ENCODE data around the gene FAM185A. TPM values are rescaled to one million over a fixed set of nuclear protein-coding genes. Genes with fewer than 3 reads are reported as not detected.
"Not testable (repeated sequence)": the region's sequence is repeated elsewhere in the genome, so short reads cannot be mapped to it uniquely, and the experiment has no call there.

Gene FAM185A
- total RNA-seq, 1 donor from 2014 or later: 12.6 TPM

GRCh38 chr7:102778663-102779062 lies 29.9 kb downstream of the FAM185A start:
- DNase-seq (ENCODE audit: low spot score): not testable (repeated sequence)

DNA sequence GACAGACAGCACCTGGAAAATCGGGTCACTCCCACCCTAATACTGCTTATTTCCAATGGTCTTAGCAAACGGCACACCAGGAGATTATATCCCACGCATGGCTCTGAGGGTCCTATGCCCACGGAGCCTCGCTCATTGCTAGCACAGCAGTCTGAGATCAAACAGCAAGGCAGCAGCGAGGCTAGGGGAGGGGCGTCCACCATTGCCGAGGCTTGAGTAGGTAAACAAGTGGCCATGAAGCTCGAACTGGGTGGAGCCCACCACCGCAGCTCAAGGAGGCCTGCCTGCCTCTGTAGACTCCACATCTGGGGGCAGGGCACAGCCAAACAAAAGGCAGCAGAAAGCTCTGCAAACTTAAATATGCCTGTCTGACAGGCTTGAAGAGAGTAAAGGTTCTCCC lies 32.1 kb downstream of the FAM185A start:
- not testable (repeated sequence) for DNase-seq (ENCODE audit: low spot score)

- not testable (repeated sequence) for DNase-seq (ENCODE audit: low spot score)
Measured at GRCh38 chr7:102788770-102789169, 40.0 kb downstream of the FAM185A start.

DNA sequence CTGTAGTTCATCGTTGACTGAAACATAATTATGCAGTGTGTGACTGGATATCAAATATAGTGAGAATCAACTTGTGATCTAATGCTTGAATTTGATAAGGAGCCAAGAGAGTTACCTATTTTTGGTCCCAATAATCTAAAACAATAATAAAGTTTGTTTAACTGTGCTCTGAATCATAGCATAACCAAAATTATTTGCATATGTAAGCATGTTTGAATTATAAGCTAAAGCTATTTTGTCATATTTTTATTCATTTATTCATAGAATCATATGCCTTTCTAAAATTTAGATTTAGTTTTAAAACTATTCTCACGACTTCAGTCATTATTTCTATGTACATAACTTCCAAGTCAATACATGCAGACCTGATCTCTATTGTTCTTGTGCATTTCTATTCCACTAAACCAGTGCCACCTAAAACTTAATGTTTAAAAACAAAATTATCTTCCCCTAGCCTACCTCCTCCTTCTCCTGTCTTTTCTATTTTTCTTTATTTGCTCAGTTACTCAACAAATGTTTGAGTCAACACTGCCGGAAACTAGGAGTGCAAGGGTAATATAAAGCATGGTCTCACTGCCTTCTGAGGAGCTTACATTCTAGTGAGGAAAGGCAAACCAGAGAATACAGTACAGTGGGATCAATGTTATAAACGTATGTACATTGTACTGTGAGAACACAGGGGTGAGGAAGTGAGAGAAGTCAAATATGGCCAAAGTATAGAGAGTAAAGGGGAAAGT lies 41.7 kb downstream of the FAM185A start:
- DNase-seq (ENCODE audit: low spot score): not testable (repeated sequence)

DNA sequence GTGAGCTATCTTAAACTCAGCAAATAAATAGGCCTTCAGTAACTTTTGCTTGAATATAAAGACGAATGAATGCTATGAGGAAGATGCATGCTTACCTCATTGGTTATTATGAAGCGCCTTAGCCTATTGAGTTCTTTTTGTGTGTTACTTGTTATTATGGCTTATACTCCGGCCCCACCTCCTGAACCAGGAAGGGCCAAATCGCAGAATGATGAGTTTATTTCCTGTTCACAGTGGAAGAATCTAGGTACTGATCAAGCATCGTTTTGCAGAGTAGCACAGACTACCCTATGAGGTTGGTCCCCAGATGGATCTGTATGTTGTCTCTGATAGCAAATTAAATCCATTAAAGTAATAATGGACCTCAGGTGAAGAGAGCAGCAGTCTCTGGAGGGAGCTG lies 42.6 kb downstream of the FAM185A start:
- DNase-seq (ENCODE audit: low spot score): not testable (repeated sequence)

GRCh38 chr7:102791831-102792230 lies 43.0 kb downstream of the FAM185A start:
- not testable (repeated sequence) for DNase-seq (ENCODE audit: low spot score)

DNA sequence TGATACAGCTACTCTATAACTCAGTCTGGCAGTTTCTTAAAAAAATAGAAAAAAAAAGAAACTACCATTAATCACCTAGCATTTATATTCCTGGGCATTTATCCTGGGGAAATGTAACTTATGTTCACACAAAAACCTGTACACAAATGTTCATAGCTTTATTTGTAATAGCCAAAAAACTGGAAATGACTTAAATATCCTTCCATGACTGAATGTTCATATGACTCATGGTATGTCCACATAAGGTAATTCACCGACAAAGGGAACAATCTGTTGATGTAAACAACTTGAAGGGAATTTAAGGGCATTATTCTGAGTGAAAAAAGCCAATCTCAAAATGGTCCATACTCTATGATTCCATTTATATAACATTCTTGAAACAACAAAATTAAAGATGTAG lies 45.8 kb downstream of the FAM185A start:
- DNase-seq (ENCODE audit: low spot score): not testable (repeated sequence)

DNA sequence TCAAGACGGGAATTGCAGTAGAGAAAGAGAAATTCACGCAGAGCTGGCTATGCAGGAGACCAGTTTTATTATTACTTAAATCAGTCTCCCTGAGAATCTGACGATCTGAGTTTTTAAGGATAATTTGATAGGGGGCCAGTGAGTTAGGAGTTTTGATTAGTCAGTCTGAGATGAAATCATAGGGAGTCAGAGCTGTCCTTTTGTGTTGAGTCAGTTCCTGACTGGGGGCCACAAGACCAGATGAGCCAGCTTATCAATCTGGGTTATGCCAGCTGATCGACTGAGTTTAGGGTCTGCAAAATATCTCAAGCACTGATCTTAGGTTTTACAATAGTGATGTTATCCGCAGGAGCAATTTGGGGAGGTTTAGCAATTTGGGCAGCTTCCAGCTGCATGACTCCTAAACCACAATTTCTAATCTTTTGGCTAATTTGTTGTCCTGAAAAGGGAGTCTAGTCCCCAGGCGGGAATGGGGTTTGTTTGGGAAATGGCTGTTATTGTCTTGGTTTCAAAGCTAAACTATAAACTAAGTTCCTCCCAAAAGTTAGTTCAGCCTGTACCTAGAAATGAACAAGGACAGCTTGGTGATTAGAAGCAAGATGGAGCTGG lies 47.3 kb downstream of the FAM185A start:
- DNase-seq (ENCODE audit: low spot score): not testable (repeated sequence)

DNA sequence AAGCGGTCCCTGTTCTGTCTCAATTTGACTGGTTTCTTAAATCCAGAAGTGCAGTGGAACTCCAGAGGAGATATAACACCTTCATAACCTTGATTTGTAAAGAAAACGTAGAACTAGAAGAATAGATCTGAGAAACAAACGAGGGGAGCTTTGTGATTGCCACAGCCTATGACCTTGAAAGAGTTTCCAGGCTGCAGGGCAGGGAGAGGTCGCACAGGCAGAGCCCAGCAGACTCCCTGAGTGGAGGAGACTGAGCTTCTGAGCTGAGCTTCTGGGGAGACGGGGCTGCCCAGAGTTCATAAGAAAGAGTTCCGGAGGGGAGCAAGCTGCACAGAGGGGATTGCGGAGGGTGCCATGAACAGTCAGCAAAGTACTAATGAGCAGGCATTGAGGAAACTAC lies 57.8 kb downstream of the FAM185A start:
- no peak for DNase-seq (ENCODE audit: low spot score)

- no peak for DNase-seq (ENCODE audit: low spot score)
Measured at GRCh38 chr7:102810916-102811315, 62.1 kb downstream of the FAM185A start.

DNA sequence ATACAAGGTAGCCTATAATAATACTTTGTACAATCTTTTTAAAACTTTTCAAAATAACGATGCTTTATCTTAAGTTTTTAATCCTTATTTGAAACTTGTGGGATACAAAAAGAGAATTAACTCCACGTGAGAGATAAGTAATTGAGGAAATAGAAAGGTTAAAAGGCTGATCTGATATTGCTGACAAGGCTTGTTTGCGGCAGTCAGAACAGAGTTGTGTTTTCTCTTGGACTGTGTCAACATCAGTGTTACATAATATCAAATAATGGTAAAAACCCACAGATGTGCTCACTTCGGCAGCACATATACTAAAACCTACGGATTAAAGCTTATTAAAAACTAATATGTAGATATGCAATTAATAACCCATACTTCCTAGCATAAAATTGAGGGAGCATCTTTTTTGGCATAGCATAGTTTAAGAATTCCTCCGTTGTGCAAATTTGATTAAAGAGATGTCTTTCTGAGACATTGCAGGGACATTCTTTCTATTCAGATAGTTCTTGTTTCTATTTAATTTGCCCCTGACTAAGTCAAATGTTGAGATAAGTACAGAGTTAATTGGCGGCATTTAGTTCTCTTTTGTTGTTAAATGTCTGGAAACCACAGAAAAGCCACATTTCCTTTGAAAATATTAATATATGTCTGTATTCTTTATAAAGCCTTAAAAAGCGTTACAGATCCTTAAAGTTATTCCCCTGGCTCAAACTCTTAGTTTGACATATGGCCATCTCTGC lies 63.3 kb downstream of the FAM185A start:
- no peak for DNase-seq (ENCODE audit: low spot score)

- DNase-seq (ENCODE audit: low spot score): no peak
Measured at GRCh38 chr7:102813191-102814024, 64.6 kb downstream of the FAM185A start.

GRCh38 chr7:102814025-102814471 lies 65.2 kb downstream of the FAM185A start:
- no peak for DNase-seq (ENCODE audit: low spot score)

- DNase-seq (ENCODE audit: low spot score): no peak
Measured at GRCh38 chr7:102817616-102818573, 69.1 kb downstream of the FAM185A start.

DNA sequence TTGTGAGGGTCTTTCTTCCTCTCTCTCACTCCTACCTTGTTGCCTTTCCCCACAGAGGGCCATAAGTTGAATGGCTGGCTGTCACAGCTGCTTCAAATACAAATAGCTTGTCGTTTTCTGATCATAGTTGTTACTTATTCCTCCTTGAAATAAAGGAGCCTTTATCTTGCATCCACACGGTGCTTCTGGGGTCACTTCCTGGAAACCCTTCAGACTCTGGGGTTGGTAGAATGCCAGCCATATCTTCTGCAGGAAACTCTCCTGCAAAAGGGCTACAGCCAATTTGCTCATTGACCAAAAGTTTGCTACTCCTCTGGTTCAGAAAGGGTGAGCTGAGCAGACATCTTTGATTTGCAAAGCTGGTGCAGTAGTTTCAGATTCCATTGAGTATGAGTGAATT lies 70.4 kb downstream of the FAM185A start:
- DNase-seq (ENCODE audit: low spot score): no peak

GRCh38 chr7:102821994-102822747 lies 73.4 kb downstream of the FAM185A start:
- DNase-seq (ENCODE audit: low spot score): no peak

GRCh38 chr7:102823390-102824119 lies 74.8 kb downstream of the FAM185A start:
- no peak for DNase-seq (ENCODE audit: low spot score)

DNA sequence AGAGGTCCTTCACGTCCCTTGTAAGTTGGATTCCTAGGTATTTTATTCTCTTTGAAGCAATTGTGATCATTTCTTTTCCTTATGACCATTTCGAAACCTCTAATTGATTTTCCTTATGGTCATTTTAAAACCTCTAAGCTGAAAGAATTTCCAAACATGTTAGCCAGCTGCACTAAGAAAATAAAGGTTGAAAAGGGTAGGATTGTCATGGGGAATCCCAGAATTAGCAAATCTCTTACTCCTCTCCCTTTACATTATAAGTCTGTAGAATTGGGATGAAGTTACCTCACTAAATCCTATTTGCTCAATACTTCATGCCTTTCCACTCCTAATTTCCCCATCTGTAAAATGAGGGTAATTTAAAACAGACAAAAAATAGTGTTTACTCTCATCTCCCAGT lies 79.5 kb downstream of the FAM185A start:
- DNase-seq (ENCODE audit: low spot score): no peak

GRCh38 chr7:102829075-102829474 lies 80.3 kb downstream of the FAM185A start:
- DNase-seq (ENCODE audit: low spot score): no peak
